A673 (cell line): ENCODE results near the gene SLC18B1.

Experiments used
- CTCF ChIP-seq: fragments of 300-800, 200-600 bp; sonication (generic); conservative IDR thresholded peaks from 2 replicates; pipeline ENCODE4 v1.5.1; 2017; ENCODE audit warnings: low read depth, mild to moderate bottlenecking, antibody characterized with exemption, low read length, moderate library complexity, mixed read lengths
- EZH2 ChIP-seq: fragments of 200-600 bp; sonication (generic); IDR thresholded peaks from 2 replicates; pipeline ENCODE4 v1.6.1; 2017; ENCODE audit warnings: borderline replicate concordance, low read depth, mild to moderate bottlenecking, mixed read lengths, antibody characterized with exemption, low read length; ENCODE audit not compliant: poor library complexity, severe bottlenecking

- TF ChIP-seq CTCF (no peak), EZH2 (no peak)
These were observed 38.2 kb downstream of the SLC18B1 start for GRCh38 chr6:132760256-132760655.
